Measurements from ENCODE around the gene PGAP2.

GRCh38 chr11:3860375-3860774, 52.0 kb downstream of the PGAP2 start:
- TF ChIP-seq POLR2A (IDR thresholded peaks at IDR 0.05), result no peak
- TF ChIP-seq CTCF (IDR thresholded peaks at IDR 0.05), result no peak
